Neural progenitor cell (in vitro differentiated cells): ENCODE results near the gene DLX4.

Source experiments
- EZH2 ChIP-seq: fragments of 200-600 bp; sonication (generic); IDR thresholded peaks from 2 replicates; pipeline ENCODE4 v1.6.1; 2017; ENCODE audit warnings: antibody characterized with exemption, mild to moderate bottlenecking, moderate library complexity
- TF ChIP-seq, protein P1 (sequence below): fragments of 200-600 bp; sonication (generic); IDR thresholded peaks from 2 replicates; pipeline ENCODE4 v1.5.1; 2017; ENCODE audit warnings: antibody characterized with exemption, mild to moderate bottlenecking

DNA sequence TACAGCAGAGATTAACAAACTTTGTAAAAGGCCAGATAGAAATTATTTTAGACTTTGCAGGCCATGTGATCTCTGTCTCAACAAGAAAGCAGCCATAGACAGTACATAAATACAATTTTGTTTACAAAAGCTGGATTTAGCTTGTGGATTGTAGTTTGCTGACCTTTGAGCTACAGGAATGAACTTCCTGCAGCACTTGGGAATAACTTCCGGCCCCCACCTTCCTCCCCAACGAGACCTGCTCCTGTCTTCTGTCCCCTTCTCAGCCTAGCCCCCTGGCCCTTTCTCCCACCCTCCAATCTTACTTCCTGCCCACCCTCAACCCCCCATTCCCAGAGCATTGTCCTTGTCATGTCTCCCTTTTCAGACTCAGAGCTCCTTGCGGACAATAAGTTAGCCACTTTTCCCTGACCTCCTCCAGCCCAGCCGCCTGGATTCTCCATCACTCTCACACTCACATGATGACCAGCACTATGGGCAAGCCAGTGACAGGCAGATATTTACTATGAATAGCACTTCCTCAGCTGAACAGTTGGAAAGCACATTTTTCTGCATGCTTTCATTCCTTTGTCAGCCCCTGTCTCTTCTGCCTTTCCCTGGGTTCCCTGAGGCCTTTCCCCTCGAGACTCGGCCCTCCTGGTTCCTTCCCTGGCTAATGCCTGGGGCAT, 53.6 kb downstream of the DLX4 start:
- TF ChIP-seq, protein P1, sequence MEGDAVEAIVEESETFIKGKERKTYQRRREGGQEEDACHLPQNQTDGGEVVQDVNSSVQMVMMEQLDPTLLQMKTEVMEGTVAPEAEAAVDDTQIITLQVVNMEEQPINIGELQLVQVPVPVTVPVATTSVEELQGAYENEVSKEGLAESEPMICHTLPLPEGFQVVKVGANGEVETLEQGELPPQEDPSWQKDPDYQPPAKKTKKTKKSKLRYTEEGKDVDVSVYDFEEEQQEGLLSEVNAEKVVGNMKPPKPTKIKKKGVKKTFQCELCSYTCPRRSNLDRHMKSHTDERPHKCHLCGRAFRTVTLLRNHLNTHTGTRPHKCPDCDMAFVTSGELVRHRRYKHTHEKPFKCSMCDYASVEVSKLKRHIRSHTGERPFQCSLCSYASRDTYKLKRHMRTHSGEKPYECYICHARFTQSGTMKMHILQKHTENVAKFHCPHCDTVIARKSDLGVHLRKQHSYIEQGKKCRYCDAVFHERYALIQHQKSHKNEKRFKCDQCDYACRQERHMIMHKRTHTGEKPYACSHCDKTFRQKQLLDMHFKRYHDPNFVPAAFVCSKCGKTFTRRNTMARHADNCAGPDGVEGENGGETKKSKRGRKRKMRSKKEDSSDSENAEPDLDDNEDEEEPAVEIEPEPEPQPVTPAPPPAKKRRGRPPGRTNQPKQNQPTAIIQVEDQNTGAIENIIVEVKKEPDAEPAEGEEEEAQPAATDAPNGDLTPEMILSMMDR, result no peak
- TF ChIP-seq EZH2, result no peak
